Psoas muscle (tissue), 8 donors: ENCODE measurements around the gene CHST6. TPM values are rescaled to one million over a fixed set of nuclear protein-coding genes. Genes with fewer than 3 reads are reported as not detected.

ENCODE experiments used
- ATAC-seq, 4 donors: fragments of 200-7000 bp; cut with Tn5 transposase; one replicate each; pipeline ENCODE4 v1.9.1; 2020; ENCODE audit warnings: moderate library complexity in 3 of 4, mild to moderate bottlenecking in 2 of 4
- DNase-seq, 2 donors: peaks; one replicate each; pipeline ENCODE4 v3.0.0-alpha.2; 2020
- H3K27ac ChIP-seq: fragments of 200-600 bp; one replicate; pipeline ENCODE4 v1.8.0; 2022
- H3K27me3 ChIP-seq, 3 donors: fragments of 200-600 bp in 1 of 3; one replicate each; pipeline versions ENCODE4 v1.6.1 to v1.8.0; 2013 to 2022; ENCODE audit warnings: low read length in 2 of 3, mild to moderate bottlenecking in 2 of 3, moderate library complexity in 1 of 3; ENCODE audit not compliant: insufficient read depth in 3 of 3
- H3K36me3 ChIP-seq, 2 donors: fragments of 200-600 bp in 1 of 2; one replicate each; pipeline versions ENCODE4 v1.6.1 to v1.8.0; 2013 to 2022; ENCODE audit warnings: low read depth in 1 of 2, mild to moderate bottlenecking in 1 of 2, moderate library complexity in 1 of 2; ENCODE audit not compliant: insufficient read depth in 1 of 2
- H3K4me1 ChIP-seq: fragments of 200-600 bp; one replicate; pipeline ENCODE4 v1.8.0; 2022
- H3K4me3 ChIP-seq: fragments of 200-600 bp; one replicate; pipeline ENCODE4 v1.8.0; 2022; ENCODE audit warnings: mild to moderate bottlenecking
- H3K9me3 ChIP-seq: fragments of 200-600 bp; one replicate; pipeline ENCODE4 v1.8.0; 2022
- WGBS, 3 donors: extraction: QIAGEN DNeasy Blood & Tissue Kit; methylation state at CpG; one replicate each; pipeline versions ENCODE4 v1.1.6 to v1.1.7; 2013; 5-methylcytosine and 5-hydroxymethylcytosine counted together
- intact Hi-C, 2 donors: fragments of 100-400 bp; cut with DNase I; formaldehyde crosslinking; loops; one replicate each; pipeline versions ENCODE4 v1.11.0 to v1.14.2; 2022
- polyA plus RNA-seq, 3 donors: library from polyadenylated mRNA; stranded (reverse); fragments of 200-250 nt; gene quantifications; one replicate each; pipeline ENCODE4 v1.2.3, GENCODE V29; 2013
- total RNA-seq, 4 donors: library from RNA; stranded (reverse); fragmentation: NEBNext Ultra II Directional in 2 of 4; extraction: Animal tissue kit (Norgen Biotek cat#: 25700) in 2 of 4; gene quantifications; one replicate each; pipeline versions ENCODE4 v1.2.1 to v1.2.4, GENCODE V29; 2021 to 2023
- TF ChIP-seq, protein P1 (sequence below): fragments of 200-600 bp; IDR thresholded peaks from one replicate; pipeline ENCODE4 v1.8.0; 2022; ENCODE audit warnings: antibody characterized with exemption
- donor health status: healthy with polysubstance abuse.
- donor health status: DM: no; HTN: no; CAD: no; lungs with moderate emphysema.
- donor health status: Bipolar disorder and iron deficiency.
- donor health status: healthy.
- donor health status: DM: yes; HTN: yes; CAD: no.
- donor health status: DM: no; HTN: no; CAD: no.
- donor health status: DM: no; HTN: no; CAD: no.
- donor health status: DM: yes; HTN: yes; CAD: no.

The CHST6 gene
- total and polyA plus RNA-seq, 7 donors, result 0.01 to 5.8 (median 0.15) TPM

DNA sequence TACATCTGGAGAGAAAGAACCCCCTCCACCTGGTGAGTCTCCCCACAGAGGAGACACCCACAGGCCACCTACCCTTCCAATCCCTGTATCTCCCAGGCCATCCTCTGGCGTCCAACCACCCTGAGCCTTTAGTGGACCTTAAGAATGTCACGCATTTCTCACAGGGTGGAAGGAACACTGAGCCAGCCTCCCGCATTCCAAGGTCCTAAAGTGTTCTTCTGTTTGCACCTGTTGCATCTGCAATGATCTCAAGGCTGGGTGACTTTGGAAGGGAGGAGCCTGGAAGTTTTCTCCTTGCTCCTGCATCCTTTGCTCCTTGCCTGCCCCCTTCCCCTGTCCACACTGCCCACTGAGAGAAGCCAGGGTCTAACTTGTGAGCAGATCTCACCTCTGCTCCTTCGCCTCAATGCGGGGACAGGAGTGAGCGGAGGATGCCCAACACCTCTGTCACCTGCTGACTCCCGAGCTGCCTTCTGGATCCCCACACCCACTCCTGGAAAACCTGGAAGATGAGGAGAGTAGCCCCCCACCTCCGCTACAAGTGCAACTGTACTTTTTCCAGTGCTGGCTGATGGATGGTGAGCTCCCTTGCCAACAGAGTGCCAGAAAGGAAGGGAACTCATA lies 37.0 kb upstream of the CHST6 start:
- ATAC-seq (no peak), DNase-seq (no peak)
- TF ChIP-seq, protein P1, sequence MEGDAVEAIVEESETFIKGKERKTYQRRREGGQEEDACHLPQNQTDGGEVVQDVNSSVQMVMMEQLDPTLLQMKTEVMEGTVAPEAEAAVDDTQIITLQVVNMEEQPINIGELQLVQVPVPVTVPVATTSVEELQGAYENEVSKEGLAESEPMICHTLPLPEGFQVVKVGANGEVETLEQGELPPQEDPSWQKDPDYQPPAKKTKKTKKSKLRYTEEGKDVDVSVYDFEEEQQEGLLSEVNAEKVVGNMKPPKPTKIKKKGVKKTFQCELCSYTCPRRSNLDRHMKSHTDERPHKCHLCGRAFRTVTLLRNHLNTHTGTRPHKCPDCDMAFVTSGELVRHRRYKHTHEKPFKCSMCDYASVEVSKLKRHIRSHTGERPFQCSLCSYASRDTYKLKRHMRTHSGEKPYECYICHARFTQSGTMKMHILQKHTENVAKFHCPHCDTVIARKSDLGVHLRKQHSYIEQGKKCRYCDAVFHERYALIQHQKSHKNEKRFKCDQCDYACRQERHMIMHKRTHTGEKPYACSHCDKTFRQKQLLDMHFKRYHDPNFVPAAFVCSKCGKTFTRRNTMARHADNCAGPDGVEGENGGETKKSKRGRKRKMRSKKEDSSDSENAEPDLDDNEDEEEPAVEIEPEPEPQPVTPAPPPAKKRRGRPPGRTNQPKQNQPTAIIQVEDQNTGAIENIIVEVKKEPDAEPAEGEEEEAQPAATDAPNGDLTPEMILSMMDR, result no peak
- 84 to 87% (median 84%) methylated on average over 8 of the region's 8 CpGs for WGBS, 3 donors
- Histone ChIP-seq H3K27ac (no peak overlapping the region), H3K4me1 (no peaks in the 10 kb centered on the region), H3K36me3 (no peaks in the 10 kb centered on the region), H3K4me3 (no peak overlapping the region), H3K27me3 (no peaks in the 10 kb centered on the region), H3K9me3 (no peaks in the 10 kb centered on the region)
- intact Hi-C loops, result no loop called here

DNA sequence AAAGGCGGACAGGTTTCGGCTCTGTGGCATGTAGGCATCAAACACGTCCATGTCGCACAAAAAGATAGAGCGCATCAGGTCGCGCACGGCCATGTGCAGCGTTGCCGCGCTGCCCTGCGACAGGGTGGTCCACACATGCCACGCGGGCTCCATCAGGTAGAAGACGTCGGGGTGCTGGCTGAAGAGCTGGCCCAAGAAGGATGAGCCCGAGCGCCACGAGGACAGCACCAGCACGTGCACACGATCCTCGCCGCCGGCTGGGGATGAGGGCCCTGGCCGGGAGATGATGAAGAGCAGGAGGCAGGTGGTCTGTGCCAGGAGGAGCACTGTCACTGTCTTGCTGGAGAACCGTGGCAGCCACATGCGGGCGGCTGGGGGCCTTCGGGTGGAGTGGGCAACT lies 34.7 kb upstream of the CHST6 start:
- DNase-seq (no peak), ATAC-seq (no peak)
- Histone ChIP-seq H3K27me3 (no peaks in the 10 kb centered on the region), H3K4me1 (no peaks in the 10 kb centered on the region), H3K36me3 (no peaks in the 10 kb centered on the region), H3K27ac (no peak overlapping the region), H3K4me3 (no peak overlapping the region), H3K9me3 (no peaks in the 10 kb centered on the region)
- TF ChIP-seq, protein P1, result no peak
- intact Hi-C loops, result no loop called here
- 95 to 96% (median 96%) methylated on average over 26 to 29 of the region's 29 CpGs for WGBS, 3 donors

DNA sequence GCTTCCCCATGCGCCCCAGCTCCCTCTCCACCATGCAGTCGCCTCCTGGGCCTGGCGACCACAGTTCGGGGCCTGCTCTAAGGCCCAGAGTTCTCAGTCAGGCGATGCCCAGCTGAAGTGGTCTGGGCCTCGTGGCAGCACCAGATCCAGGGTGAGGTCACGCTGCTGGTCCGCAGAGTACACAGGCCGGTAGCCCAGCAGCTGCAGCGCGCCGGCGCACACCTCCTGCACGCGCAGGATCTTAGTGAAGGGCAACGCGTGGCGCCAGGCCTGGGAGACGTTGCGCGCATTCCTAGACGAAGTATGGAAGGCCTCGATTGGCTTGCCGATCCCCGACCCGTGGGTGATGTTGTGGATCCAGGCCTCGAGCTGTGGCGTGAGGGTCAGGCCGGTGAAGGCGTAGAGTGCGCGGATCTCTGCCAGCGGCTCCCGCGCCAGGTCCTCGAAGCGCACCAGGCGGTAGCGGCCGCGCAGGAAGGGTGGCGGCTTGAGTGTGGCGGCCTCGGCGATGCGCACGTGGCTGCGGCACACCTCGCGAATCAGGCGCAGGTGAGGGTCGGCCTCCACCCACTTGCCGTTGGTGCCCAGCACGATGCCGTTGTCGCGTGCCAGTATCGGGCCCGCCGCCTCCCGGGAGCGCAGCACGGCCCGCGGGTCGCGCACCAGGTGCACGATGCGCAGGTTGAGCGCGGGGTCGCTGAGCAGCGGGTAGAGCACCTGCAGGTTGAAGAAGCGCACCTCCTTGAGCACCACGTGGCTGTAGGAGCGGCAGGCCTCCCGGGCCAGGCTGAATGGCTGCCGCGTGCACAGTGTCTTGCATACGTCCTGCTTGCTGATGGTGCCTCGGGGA lies 34.0 kb upstream of the CHST6 start:
- ATAC-seq, result no peak
- intact Hi-C loops, result no loop called here
- Histone ChIP-seq H3K27ac (no peak overlapping the region), H3K4me3 (no peak overlapping the region), H3K4me1 (no peaks in the 10 kb centered on the region), H3K9me3 (no peaks in the 10 kb centered on the region), H3K27me3 (no peaks in the 10 kb centered on the region), H3K36me3 (no peaks in the 10 kb centered on the region)
- WGBS, 3 donors, result 90 to 95% (median 92%) methylated on average over 80 to 81 of the region's 81 CpGs
- TF ChIP-seq, protein P1, result no peak
- no peak for DNase-seq

DNA sequence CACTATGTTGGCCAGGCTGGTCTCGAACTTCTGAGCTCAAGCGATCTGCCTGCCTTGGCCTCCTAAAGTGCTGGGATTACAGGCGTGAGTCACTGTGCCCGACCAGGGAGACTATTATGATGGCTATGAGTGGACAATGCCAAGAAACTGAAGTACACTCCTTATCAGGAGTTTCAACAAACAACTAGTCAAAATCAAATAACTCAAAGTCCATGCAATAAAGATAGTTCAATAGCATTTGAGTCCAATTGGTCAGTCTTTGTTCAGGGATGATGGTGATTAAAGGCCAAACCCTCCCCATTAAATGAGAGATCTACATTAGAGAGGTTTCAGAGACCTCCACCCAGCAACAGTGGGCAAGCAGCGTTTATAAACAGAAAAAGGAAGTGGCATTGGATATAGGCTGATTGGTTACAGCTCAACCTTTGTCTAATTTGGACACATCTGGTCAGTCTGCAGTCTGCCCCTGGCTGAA lies 32.6 kb upstream of the CHST6 start:
- no peaks in the 10 kb centered on the region for H3K9me3 ChIP-seq
- H3K27ac ChIP-seq, result no peak overlapping the region
- no peak for DNase-seq
- 80 to 87% (median 84%) methylated on average over 5 of the region's 5 CpGs for WGBS, 3 donors
- no peak overlapping the region for H3K4me3 ChIP-seq
- TF ChIP-seq, protein P1, result no peak
- H3K27me3 ChIP-seq, result no peaks in the 10 kb centered on the region
- H3K4me1 ChIP-seq, result no peaks in the 10 kb centered on the region
- no peak for ATAC-seq
- intact Hi-C loops, result no loop called here
- H3K36me3 ChIP-seq, result no peaks in the 10 kb centered on the region
